ENCODE measurements around the gene NOP9. TPM values are rescaled to one million over a fixed set of nuclear protein-coding genes. Genes with fewer than 3 reads are reported as not detected.

NOP9 gene
- total RNA-seq, 1 experiment from 2014 or later = 39.4 TPM

GRCh38 chr14:24334431-24335291 lies 35.0 kb downstream of the NOP9 start, which contains the start of gene ADCY4:
TSS of gene ADCY4 (minus strand) at chr14:24335071. CDS start at chr14:24334652, 419 bp downstream.
- Histone ChIP-seq H3K27me3 (ENCODE audit: insufficient read depth, low read length) (no peaks in the 10 kb centered on the region), H3K9me2 (ENCODE audit: insufficient read depth) (no peaks in the 10 kb centered on the region), H3K79me2 (ENCODE audit: insufficient read depth, low read length) (no peaks in the 10 kb centered on the region), H3K27ac (ENCODE audit: low read depth, low read length) (peak within 1 kb of the TSS; percentile 26; the same call in 1 of the 2 replicates), H3K4me3 (replicated peaks in 1 of 2; ENCODE audit: low read depth in 1 of 2, low read length in 2 of 2) (peak within 1 kb of the TSS; percentile 28 to 49), H4K20me1 (ENCODE audit: insufficient read depth) (no peaks in the 10 kb centered on the region), H2AFZ (ENCODE audit: low read depth, low read length, poor library complexity, severe bottlenecking) (peak within 1 kb of the TSS; percentile 96), H3K36me3 (ENCODE audit: control insufficient read depth in 1 of 2, insufficient read depth in 2 of 2, low read length in 2 of 2) (no peaks in the 10 kb centered on the region), H3K9me3 (ENCODE audit: control insufficient read depth in 1 of 2, insufficient read depth in 1 of 2, low read depth in 1 of 2, low read length in 2 of 2) (no peaks in the 10 kb centered on the region), H3K9ac (ENCODE audit: low read length) (peak within 1 kb of the TSS; percentile 39; the same call in 1 of the 2 replicates), H3K4me1 (ENCODE audit: control insufficient read depth in 1 of 2, insufficient read depth in 2 of 2, low read length in 2 of 2) (peaks cover 4 to 12% of the 10 kb centered on the region in 2 experiments), H3K4me2 (ENCODE audit: low read length) (peak within 1 kb of the TSS; percentile 84)
- TF ChIP-seq POLR2A (IDR thresholded peaks at IDR 0.05; ENCODE audit: borderline replicate concordance, extremely low read depth, insufficient read depth, insufficient read length) = no peak
- no peak for TF ChIP-seq SP1 (IDR thresholded peaks at IDR 0.05; ENCODE audit: low read depth)
- TF ChIP-seq ZBTB33 (IDR thresholded peaks at IDR 0.05; ENCODE audit: extremely low read depth, insufficient replicate concordance, low read length) = no peak
- no peak for TF ChIP-seq ZNF274 (IDR thresholded peaks at IDR 0.05; ENCODE audit: low read depth, low read length)
- TF ChIP-seq SIN3A (IDR thresholded peaks at IDR 0.05; ENCODE audit: low read depth) = no peak
- no peak for TF ChIP-seq POLR2AphosphoS5 (IDR thresholded peaks at IDR 0.05; ENCODE audit: low read depth, low read length)
- no peak for TF ChIP-seq MAX (IDR thresholded peaks at IDR 0.05)
- TF ChIP-seq YY1 (IDR thresholded peaks at IDR 0.05; ENCODE audit: extremely low read depth, insufficient replicate concordance, low read depth, low read length) = no peak
- no peak for TF ChIP-seq ZFX (IDR thresholded peaks at IDR 0.05)
- no peak for TF ChIP-seq FOSL1 (IDR thresholded peaks at IDR 0.05; ENCODE audit: low read depth)
- no peak for TF ChIP-seq ELF1 (IDR thresholded peaks at IDR 0.05; ENCODE audit: borderline replicate concordance, low read depth)
- no peak for TF ChIP-seq JUND (IDR thresholded peaks at IDR 0.05)
- TF ChIP-seq SRF (IDR thresholded peaks at IDR 0.05; ENCODE audit: low read depth) = no peak
- CTCF ChIA-PET = interaction anchor here (1.4 to 6.3 kb wide), 5 partner anchors 11 to 96 kb away, joined by 4 to 162 read pairs (median 17); partner anchors contain the start of genes CBLN3, DHRS1, KHNYN and NOP9
- POLR2A ChIA-PET = interaction anchor here (4.2 kb wide), 1 partner anchor 96 kb away, joined by 38 read pairs; the partner anchor contains the start of genes CBLN3 and KHNYN
- RAD21 ChIA-PET (ENCODE audit: low non-redundant PET in 1 of 2, low total read pairs in 2 of 2, uncharacterized antibody in 2 of 2, unreplicated experiment in 2 of 2) = interaction anchor here in 1 of 2 experiments (1.1 kb wide), 1 partner anchor 32 kb away, joined by 3 read pairs; no protein-coding TSS in a partner anchor
- ATAC-seq (no peak), DNase-seq (ENCODE audit: low read depth, low spot score) (no peak)
- BruUV-seq (replicated peaks) = no TSS peak
- intact Hi-C loops (cut with micrococcal nuclease) = no loop called here
